Ovary (tissue), 9 donors: ENCODE data around the gene MSI2. TPM values are rescaled to one million over a fixed set of nuclear protein-coding genes. Genes with fewer than 3 reads are reported as not detected.
"Not testable (repeated sequence)": the region's sequence is repeated elsewhere in the genome, so short reads cannot be mapped to it uniquely, and the experiment has no call there.

Source experiments
- DNase-seq, 5 donors: peaks; one replicate each; pipeline ENCODE4 v3.0.0-alpha.2; 2019 to 2020
- H3K27ac ChIP-seq, 2 donors: fragments of 200-600 bp; one replicate each; pipeline versions ENCODE4 v1.5.1 to v1.8.0; 2019 to 2022
- H3K27me3 ChIP-seq: fragments of 200-600 bp; one replicate; pipeline ENCODE4 v1.8.0; 2022
- H3K36me3 ChIP-seq: fragments of 200-600 bp; sonication (generic); one replicate; pipeline ENCODE4 v1.5.1; 2019
- H3K4me1 ChIP-seq: one replicate; pipeline ENCODE4 v1.8.1; 2013; ENCODE audit warnings: mild to moderate bottlenecking, moderate library complexity; ENCODE audit not compliant: insufficient read depth
- H3K4me3 ChIP-seq: fragments of 200-600 bp; sonication (generic); one replicate; pipeline ENCODE4 v1.5.1; 2017
- H3K9me3 ChIP-seq, 2 donors: fragments of 200-600 bp in 1 of 2; sonication (generic) in 1 of 2; one replicate each; pipeline versions ENCODE4 v1.5.1 to v1.8.1; 2013 to 2019; ENCODE audit warnings: mild to moderate bottlenecking in 1 of 2, moderate library complexity in 1 of 2
- CTCF ChIP-seq, 3 donors: fragments of 450-650 bp in 2 of 3; fragments of 200-600 bp in 1 of 3; IDR thresholded peaks; one replicate each; pipeline versions ENCODE4 v1.5.1 to v1.8.0; 2016 to 2022; ENCODE audit warnings: antibody characterized with exemption in 3 of 3, mild to moderate bottlenecking in 1 of 3
- EP300 ChIP-seq: sonication (generic); formaldehyde crosslinking; IDR thresholded peaks from one replicate; pipeline ENCODE4 v1.6.1; 2017; ENCODE audit warnings: antibody characterized with exemption
- POLR2A ChIP-seq: fragments of 450-650 bp; IDR thresholded peaks from one replicate; pipeline ENCODE4 v1.6.1; 2017; ENCODE audit warnings: antibody characterized with exemption, mild to moderate bottlenecking, moderate library complexity
- WGBS, 3 donors: extraction: QIAGEN DNeasy Blood & Tissue Kit in 1 of 3; methylation state at CpG; one replicate each; pipeline versions ENCODE4 v1.1.5 to v1.1.7; 2013 to 2017; 5-methylcytosine and 5-hydroxymethylcytosine counted together
- intact Hi-C, 4 donors: fragments of 100-400 bp; cut with DNase I; formaldehyde crosslinking; loops; one replicate each; pipeline versions ENCODE4 v1.11.0 to v1.15.1; 2022 to 2023
- polyA plus RNA-seq, 2 donors: library from polyadenylated mRNA; stranded (reverse); fragments of 200-250 nt in 1 of 2; fragments of 350-450 nt in 1 of 2; fragmentation: Illumina TruSeq in 1 of 2; extraction: RNeasy Lipid Tissue Mini Kit (QIAGEN cat#74804) in 1 of 2; gene quantifications; one replicate each; pipeline ENCODE4 v1.2.3, GENCODE V29; 2013 to 2014
- total RNA-seq, 7 donors: library from RNA; depleted of rRNA in 2 of 7; stranded (reverse); fragments of >200 nt in 2 of 7; fragmentation: NEBNext Ultra II Directional in 3 of 7; extraction: Animal tissue kit (Norgen Biotek cat#: 25700) in 3 of 7; gene quantifications; one replicate each; pipeline versions ENCODE4 v1.1.0 to v1.2.4, GENCODE V29; 2016 to 2023
- donor health status: DM: no; HTN: no; CAD: no; lungs with moderate emphysema.
- donor health status: DM: no; HTN: no; CAD: no.
- donor health status: Bipolar disorder and iron deficiency.
- donor health status: DM: yes; HTN: yes; CAD: no.
- donor health status: DM: no; HTN: no; CAD: no.
- donor health status: DM: yes; HTN: yes; CAD: no.

Gene MSI2
- total and polyA plus RNA-seq, 9 donors: 43.1 to 199 (median 120) TPM

- Histone ChIP-seq H3K27ac (no peak overlapping the region), H3K9me3 (no peaks in the 10 kb centered on the region), H3K4me1 (no peaks in the 10 kb centered on the region), H3K36me3 (no peaks in the 10 kb centered on the region), H3K4me3 (no peak overlapping the region), H3K27me3 (no peaks in the 10 kb centered on the region)
- TF ChIP-seq CTCF (IDR thresholded peaks at IDR 0.05) (no peak), EP300 (no peak), POLR2A (no peak)
- DNase-seq: no peak
- intact Hi-C loops: no loop called here
Observed at GRCh38 chr17:57617218-57617617, 360.9 kb downstream of the MSI2 start.

- DNase-seq: peak in 1 of 5 donors; percentile 22
- H3K27ac ChIP-seq: no peak overlapping the region
- TF ChIP-seq CTCF (IDR thresholded peaks at IDR 0.05): no peak
- no peak for TF ChIP-seq POLR2A
- TF ChIP-seq EP300: no peak
Observed at GRCh38 chr17:57619061-57619937, 363.0 kb downstream of the MSI2 start.

GRCh38 chr17:57620576-57620975, 364.3 kb downstream of the MSI2 start:
- intact Hi-C loops: no loop called here
- H3K4me1 ChIP-seq: no peaks in the 10 kb centered on the region
- no peak overlapping the region for H3K27ac ChIP-seq
- DNase-seq: peak in 1 of 5 donors; percentile 8
- H3K27me3 ChIP-seq: no peaks in the 10 kb centered on the region
- H3K4me3 ChIP-seq: no peak overlapping the region
- no peaks in the 10 kb centered on the region for H3K9me3 ChIP-seq
- no peaks in the 10 kb centered on the region for H3K36me3 ChIP-seq
- no peak for TF ChIP-seq POLR2A
- TF ChIP-seq CTCF (IDR thresholded peaks at IDR 0.05): no peak
- no peak for TF ChIP-seq EP300
- WGBS, 3 donors: 91 to 100% (median 98%) methylated on average over 2 of the region's 2 CpGs

More at GRCh38 chr17:57619061-57619937, 363.0 kb downstream of the MSI2 start:
- Histone ChIP-seq H3K27me3 (no peaks in the 10 kb centered on the region), H3K4me1 (no peaks in the 10 kb centered on the region), H3K36me3 (no peaks in the 10 kb centered on the region), H3K4me3 (no peak overlapping the region), H3K9me3 (no peaks in the 10 kb centered on the region)
- WGBS, 3 donors: 83 to 89% (median 88%) methylated on average over 19 of the region's 19 CpGs
- intact Hi-C loops: no loop called here

- H3K36me3 ChIP-seq, H3K9me3 ChIP-seq, intact Hi-C loops, H3K4me3 ChIP-seq, H3K27ac ChIP-seq, H3K27me3 ChIP-seq, H3K4me1 ChIP-seq: not testable (repeated sequence)
- DNase-seq: peak in 1 of 5 donors; percentile 5
- 95 to 97% (median 96%) methylated on average over 6 of the region's 6 CpGs for WGBS, 3 donors
Observed at GRCh38 chr17:57621791-57622190, 365.5 kb downstream of the MSI2 start.

GRCh38 chr17:57622306-57622682, 366.0 kb downstream of the MSI2 start:
- no peaks in the 10 kb centered on the region for H3K36me3 ChIP-seq
- no peaks in the 10 kb centered on the region for H3K4me1 ChIP-seq
- no peaks in the 10 kb centered on the region for H3K9me3 ChIP-seq
- no peak for DNase-seq
- WGBS, 3 donors: 65 to 77% (median 75%) methylated on average over 8 of the region's 8 CpGs
- H3K4me3 ChIP-seq: no peak overlapping the region
- H3K27ac ChIP-seq: no peak overlapping the region
- TF ChIP-seq CTCF (IDR thresholded peaks at IDR 0.05): no peak
- no peak for TF ChIP-seq EP300
- no peak for TF ChIP-seq POLR2A
- H3K27me3 ChIP-seq: no peaks in the 10 kb centered on the region
- intact Hi-C loops: no loop called here
